Loucy (cell line): ENCODE results near the gene ADGRL4.
"Not testable (repeated sequence)": the region's sequence is repeated elsewhere in the genome, so short reads cannot be mapped to it uniquely, and the experiment has no call there.

Experiments
- H2AFZ ChIP-seq: fragments of 200-600 bp; sonication (generic); 2 replicates; pipeline ENCODE4 v1.6.0; 2016; ENCODE audit warnings: antibody characterized with exemption, mild to moderate bottlenecking, low read length, moderate library complexity
- H3F3A ChIP-seq: fragments of 200-600 bp; 2 replicates; pipeline ENCODE4 v1.6.0; 2016; ENCODE audit warnings: antibody characterized with exemption, low read depth, mild to moderate bottlenecking
- H3K27me3 ChIP-seq: fragments of 200-600 bp; sonication (generic); 2 replicates; pipeline ENCODE4 v1.6.1; 2014; ENCODE audit warnings: low read length, mild to moderate bottlenecking; ENCODE audit not compliant: insufficient read depth, poor library complexity, severe bottlenecking
- H3K36me3 ChIP-seq: fragments of 200-600 bp; sonication (generic); 2 replicates; pipeline ENCODE4 v1.6.1; 2016; ENCODE audit warnings: low read length; ENCODE audit not compliant: insufficient read depth
- H3K4me1 ChIP-seq: fragments of 200-600 bp; sonication (generic); 2 replicates; pipeline ENCODE4 v1.5.1; 2014; ENCODE audit warnings: low read length, mild to moderate bottlenecking; ENCODE audit not compliant: insufficient read depth, poor library complexity, severe bottlenecking
- H3K4me2 ChIP-seq: fragments of 200-600 bp; sonication (generic); 2 replicates; pipeline ENCODE4 v1.6.0; 2014; ENCODE audit warnings: antibody characterized with exemption, low read length, low read depth, mild to moderate bottlenecking; ENCODE audit not compliant: poor library complexity, severe bottlenecking
- H3K4me3 ChIP-seq: fragments of 200-600 bp; sonication (generic); 2 replicates; pipeline ENCODE4 v1.5.1; 2014; ENCODE audit warnings: low read length, mild to moderate bottlenecking, mixed read lengths; ENCODE audit not compliant: poor library complexity, severe bottlenecking
- H3K79me2 ChIP-seq: fragments of 200-600 bp; sonication (generic); 2 replicates; pipeline ENCODE4 v1.6.1; 2014; ENCODE audit warnings: low read length; ENCODE audit not compliant: insufficient read depth
- H3K9ac ChIP-seq: fragments of 200-600 bp; sonication (generic); 2 replicates; pipeline ENCODE4 v1.6.0; 2014; ENCODE audit warnings: mild to moderate bottlenecking, low read depth, low read length, moderate library complexity; ENCODE audit not compliant: poor library complexity, severe bottlenecking
- H3K9me2 ChIP-seq: fragments of 200-600 bp; sonication (generic); replicated peaks from 2 replicates; pipeline ENCODE4 v1.6.1; 2016; ENCODE audit warnings: low read depth, low read length, mixed read lengths
- H3K9me3 ChIP-seq: fragments of 200-600 bp; sonication (generic); 2 replicates; pipeline ENCODE4 v1.6.1; 2014; ENCODE audit warnings: mild to moderate bottlenecking, antibody characterized with exemption, low read length, low read depth; ENCODE audit not compliant: insufficient read depth
- H4K20me1 ChIP-seq: fragments of 200-600 bp; sonication (generic); 2 replicates; pipeline ENCODE4 v1.6.0; 2014; ENCODE audit warnings: antibody characterized with exemption, low read length, mild to moderate bottlenecking; ENCODE audit not compliant: insufficient read depth, poor library complexity, severe bottlenecking
- EZH2phosphoT487 ChIP-seq: fragments of 200-600 bp; IDR thresholded peaks from 2 replicates; pipeline ENCODE4 v1.6.1; 2018; ENCODE audit warnings: antibody characterized with exemption, mild to moderate bottlenecking, moderate library complexity, borderline replicate concordance
- TF ChIP-seq, protein P1 (sequence below): fragments of 200-600 bp; sonication (generic); conservative IDR thresholded peaks from 2 replicates; pipeline ENCODE4 v1.5.1; 2014; ENCODE audit warnings: mild to moderate bottlenecking, antibody characterized with exemption, low read length

Gene ADGRL4

GRCh38 chr1:78880223-78880622 is 126.3 kb downstream of the ADGRL4 start:
- no peak overlapping the region for H2AFZ ChIP-seq
- no peaks in the 10 kb centered on the region for H3K4me1 ChIP-seq
- no peaks in the 10 kb centered on the region for H3K9me2 ChIP-seq
- no peaks in the 10 kb centered on the region for H3K79me2 ChIP-seq
- H3K36me3 ChIP-seq: no peaks in the 10 kb centered on the region
- no peak overlapping the region for H3K4me2 ChIP-seq
- no peaks in the 10 kb centered on the region for H3K27me3 ChIP-seq
- H3F3A ChIP-seq: no peaks in the 10 kb centered on the region
- H4K20me1 ChIP-seq: no peaks in the 10 kb centered on the region
- no peak for TF ChIP-seq EZH2phosphoT487
- TF ChIP-seq, protein P1, sequence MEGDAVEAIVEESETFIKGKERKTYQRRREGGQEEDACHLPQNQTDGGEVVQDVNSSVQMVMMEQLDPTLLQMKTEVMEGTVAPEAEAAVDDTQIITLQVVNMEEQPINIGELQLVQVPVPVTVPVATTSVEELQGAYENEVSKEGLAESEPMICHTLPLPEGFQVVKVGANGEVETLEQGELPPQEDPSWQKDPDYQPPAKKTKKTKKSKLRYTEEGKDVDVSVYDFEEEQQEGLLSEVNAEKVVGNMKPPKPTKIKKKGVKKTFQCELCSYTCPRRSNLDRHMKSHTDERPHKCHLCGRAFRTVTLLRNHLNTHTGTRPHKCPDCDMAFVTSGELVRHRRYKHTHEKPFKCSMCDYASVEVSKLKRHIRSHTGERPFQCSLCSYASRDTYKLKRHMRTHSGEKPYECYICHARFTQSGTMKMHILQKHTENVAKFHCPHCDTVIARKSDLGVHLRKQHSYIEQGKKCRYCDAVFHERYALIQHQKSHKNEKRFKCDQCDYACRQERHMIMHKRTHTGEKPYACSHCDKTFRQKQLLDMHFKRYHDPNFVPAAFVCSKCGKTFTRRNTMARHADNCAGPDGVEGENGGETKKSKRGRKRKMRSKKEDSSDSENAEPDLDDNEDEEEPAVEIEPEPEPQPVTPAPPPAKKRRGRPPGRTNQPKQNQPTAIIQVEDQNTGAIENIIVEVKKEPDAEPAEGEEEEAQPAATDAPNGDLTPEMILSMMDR: no peak
- H3K4me3 ChIP-seq: no peak overlapping the region
- no peaks in the 10 kb centered on the region for H3K9me3 ChIP-seq
- H3K9ac ChIP-seq: no peak overlapping the region

DNA sequence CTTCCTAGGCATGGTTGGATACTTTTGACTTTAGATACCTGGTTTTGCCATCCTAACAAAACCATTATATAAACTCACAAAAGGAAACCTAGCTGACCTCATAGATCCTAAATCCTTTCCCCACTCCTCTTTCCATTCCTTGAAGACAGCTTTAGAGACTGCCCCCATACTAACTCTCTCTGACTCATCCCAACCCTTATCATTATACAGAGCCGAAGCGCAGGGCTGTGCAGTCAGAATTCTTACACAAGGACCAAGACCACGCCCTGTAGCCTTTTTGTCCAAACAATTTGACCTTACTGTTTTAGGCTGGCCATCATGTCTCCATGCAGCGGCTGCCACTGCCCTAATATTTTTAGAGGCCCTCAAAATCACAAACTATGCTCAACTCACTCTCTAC is 130.5 kb downstream of the ADGRL4 start:
- not testable (repeated sequence) for H2AFZ ChIP-seq, H3F3A ChIP-seq, H3K36me3 ChIP-seq, H3K4me2 ChIP-seq, H3K79me2 ChIP-seq, H3K4me3 ChIP-seq, H3K9me3 ChIP-seq, H3K27me3 ChIP-seq, H4K20me1 ChIP-seq, H3K9me2 ChIP-seq, H3K4me1 ChIP-seq, H3K9ac ChIP-seq

DNA sequence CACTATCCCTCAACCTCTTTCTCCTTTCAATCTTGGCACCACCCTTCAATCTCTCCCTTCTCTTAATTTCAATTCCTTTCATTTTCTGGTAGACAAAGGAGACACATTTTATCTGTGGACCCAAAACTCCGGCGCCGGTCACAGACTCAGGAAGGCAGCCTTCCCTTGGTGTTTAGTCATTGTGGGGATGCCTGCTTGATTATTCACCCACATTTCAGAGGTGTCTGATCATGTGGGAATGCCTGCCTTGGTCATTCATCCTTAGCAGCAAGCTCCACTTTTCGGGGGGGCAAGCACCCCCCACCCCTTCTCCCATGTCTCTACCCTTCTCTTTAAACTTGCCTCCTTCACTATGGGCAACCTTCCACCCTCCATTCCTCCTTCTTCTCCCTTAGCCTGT is 133.7 kb downstream of the ADGRL4 start:
- H3K4me2 ChIP-seq, H3F3A ChIP-seq, H2AFZ ChIP-seq, H3K79me2 ChIP-seq, H3K9me2 ChIP-seq, H3K36me3 ChIP-seq, H3K4me1 ChIP-seq, H3K9ac ChIP-seq, H3K9me3 ChIP-seq, H3K4me3 ChIP-seq, H3K27me3 ChIP-seq, H4K20me1 ChIP-seq: not testable (repeated sequence)

- H2AFZ ChIP-seq: no peak overlapping the region
- no peaks in the 10 kb centered on the region for H3K9me2 ChIP-seq
- no peaks in the 10 kb centered on the region for H4K20me1 ChIP-seq
- TF ChIP-seq, protein P1: no peak
- TF ChIP-seq EZH2phosphoT487: no peak
- H3K36me3 ChIP-seq: no peaks in the 10 kb centered on the region
- no peak overlapping the region for H3K4me3 ChIP-seq
- H3K9ac ChIP-seq: no peak overlapping the region
- H3K4me1 ChIP-seq: no peaks in the 10 kb centered on the region
- H3K9me3 ChIP-seq: no peaks in the 10 kb centered on the region
- H3K27me3 ChIP-seq: no peaks in the 10 kb centered on the region
- H3K4me2 ChIP-seq: no peak overlapping the region
- no peaks in the 10 kb centered on the region for H3F3A ChIP-seq
- H3K79me2 ChIP-seq: no peaks in the 10 kb centered on the region
Observed at GRCh38 chr1:78871249-78871648, 135.3 kb downstream of the ADGRL4 start.
